Parathyroid adenoma (tissue), 2 donors: ENCODE results near the gene SMIM43.

ENCODE experiments used
- H2AFZ ChIP-seq: fragments of 300-600 bp; sonication (generic); one replicate; pipeline ENCODE4 v1.7.0; 2017; ENCODE audit warnings: antibody characterized with exemption, mild to moderate bottlenecking
- H3K27ac ChIP-seq: fragments of 300-600 bp; sonication (generic); one replicate; pipeline ENCODE4 v1.7.0; 2017
- H3K27me3 ChIP-seq: fragments of 300-600 bp; sonication (generic); one replicate; pipeline ENCODE4 v1.7.0; 2017; ENCODE audit warnings: low read length; ENCODE audit not compliant: control insufficient read depth, insufficient read depth
- H3K36me3 ChIP-seq: fragments of 300-600 bp; sonication (generic); one replicate; pipeline ENCODE4 v1.7.0; 2017; ENCODE audit warnings: low read length; ENCODE audit not compliant: control insufficient read depth, insufficient read depth
- H3K4me1 ChIP-seq: fragments of 300-600 bp; sonication (generic); one replicate; pipeline ENCODE4 v1.7.0; 2017; ENCODE audit warnings: control low read depth
- H3K4me2 ChIP-seq: fragments of 300-600 bp; sonication (generic); one replicate; pipeline ENCODE4 v1.7.0; 2017; ENCODE audit warnings: low read length
- H3K4me3 ChIP-seq: fragments of 300-600 bp; sonication (generic); one replicate; pipeline ENCODE4 v1.7.0; 2017; ENCODE audit warnings: low read depth, low read length
- H3K79me2 ChIP-seq: fragments of 300-600 bp; sonication (generic); one replicate; pipeline ENCODE4 v1.7.0; 2017; ENCODE audit warnings: control low read depth
- H3K9ac ChIP-seq: fragments of 300-600 bp; sonication (generic); one replicate; pipeline ENCODE4 v1.7.0; 2017; ENCODE audit warnings: mild to moderate bottlenecking
- H3K9me3 ChIP-seq: fragments of 300-600 bp; sonication (generic); one replicate; pipeline ENCODE4 v1.7.0; 2017; ENCODE audit warnings: low read length; ENCODE audit not compliant: control insufficient read depth
- TF ChIP-seq, protein P1 (sequence below): fragments of 300-600 bp; sonication (generic); IDR thresholded peaks from one replicate; pipeline ENCODE4 v1.7.0; 2017; ENCODE audit warnings: antibody characterized with exemption, mild to moderate bottlenecking
- donor health status: primary hyperparathyroidism.

Gene SMIM43

DNA sequence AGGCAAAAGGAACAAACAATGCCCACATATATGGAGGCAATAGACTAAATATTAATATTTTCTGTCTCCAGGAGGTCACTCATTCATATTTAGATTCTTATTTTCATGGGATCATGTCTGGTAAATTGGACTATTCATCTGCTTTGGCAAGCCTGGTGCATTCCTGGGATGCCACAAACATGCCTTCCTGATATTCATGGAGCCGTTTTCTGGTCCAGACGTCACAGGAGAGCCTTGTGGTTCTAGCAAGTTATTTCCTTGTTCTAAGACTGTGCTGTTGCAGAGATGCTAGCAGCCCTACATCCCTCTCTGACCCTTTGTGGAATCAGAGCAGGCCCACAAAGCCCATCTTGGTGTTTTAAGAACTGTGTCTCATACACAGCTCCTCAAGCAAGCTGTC, 20.0 kb upstream of the SMIM43 start:
- H3K27me3 ChIP-seq: no peaks in the 10 kb centered on the region
- no peak overlapping the region for H3K9ac ChIP-seq
- no peak overlapping the region for H3K27ac ChIP-seq
- no peaks in the 10 kb centered on the region for H3K4me1 ChIP-seq
- no peak overlapping the region for H3K4me2 ChIP-seq
- H2AFZ ChIP-seq: no peak overlapping the region
- TF ChIP-seq, protein P1, sequence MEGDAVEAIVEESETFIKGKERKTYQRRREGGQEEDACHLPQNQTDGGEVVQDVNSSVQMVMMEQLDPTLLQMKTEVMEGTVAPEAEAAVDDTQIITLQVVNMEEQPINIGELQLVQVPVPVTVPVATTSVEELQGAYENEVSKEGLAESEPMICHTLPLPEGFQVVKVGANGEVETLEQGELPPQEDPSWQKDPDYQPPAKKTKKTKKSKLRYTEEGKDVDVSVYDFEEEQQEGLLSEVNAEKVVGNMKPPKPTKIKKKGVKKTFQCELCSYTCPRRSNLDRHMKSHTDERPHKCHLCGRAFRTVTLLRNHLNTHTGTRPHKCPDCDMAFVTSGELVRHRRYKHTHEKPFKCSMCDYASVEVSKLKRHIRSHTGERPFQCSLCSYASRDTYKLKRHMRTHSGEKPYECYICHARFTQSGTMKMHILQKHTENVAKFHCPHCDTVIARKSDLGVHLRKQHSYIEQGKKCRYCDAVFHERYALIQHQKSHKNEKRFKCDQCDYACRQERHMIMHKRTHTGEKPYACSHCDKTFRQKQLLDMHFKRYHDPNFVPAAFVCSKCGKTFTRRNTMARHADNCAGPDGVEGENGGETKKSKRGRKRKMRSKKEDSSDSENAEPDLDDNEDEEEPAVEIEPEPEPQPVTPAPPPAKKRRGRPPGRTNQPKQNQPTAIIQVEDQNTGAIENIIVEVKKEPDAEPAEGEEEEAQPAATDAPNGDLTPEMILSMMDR: no peak
- H3K9me3 ChIP-seq: no peaks in the 10 kb centered on the region
- no peaks in the 10 kb centered on the region for H3K36me3 ChIP-seq
- no peaks in the 10 kb centered on the region for H3K79me2 ChIP-seq
- no peak overlapping the region for H3K4me3 ChIP-seq

DNA sequence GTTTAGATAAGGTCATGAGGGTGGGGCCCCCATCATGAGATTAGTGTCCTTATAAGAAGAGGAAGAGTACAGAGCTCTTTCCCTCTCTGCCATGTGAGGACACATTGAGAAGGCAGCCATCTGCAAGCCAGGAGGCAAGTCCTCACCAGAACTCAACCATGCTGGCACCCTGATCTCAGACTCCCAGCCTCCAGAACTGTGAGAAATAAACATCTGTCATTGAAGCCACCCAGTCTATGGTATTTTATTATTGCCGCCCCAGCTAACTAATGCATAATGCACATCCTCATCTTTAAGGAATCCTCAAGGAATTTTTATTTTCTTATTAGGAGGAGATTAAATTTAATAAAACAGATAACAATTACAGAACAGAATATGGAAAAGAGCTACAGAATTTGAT, 19.4 kb upstream of the SMIM43 start:
- no peaks in the 10 kb centered on the region for H3K27me3 ChIP-seq

DNA sequence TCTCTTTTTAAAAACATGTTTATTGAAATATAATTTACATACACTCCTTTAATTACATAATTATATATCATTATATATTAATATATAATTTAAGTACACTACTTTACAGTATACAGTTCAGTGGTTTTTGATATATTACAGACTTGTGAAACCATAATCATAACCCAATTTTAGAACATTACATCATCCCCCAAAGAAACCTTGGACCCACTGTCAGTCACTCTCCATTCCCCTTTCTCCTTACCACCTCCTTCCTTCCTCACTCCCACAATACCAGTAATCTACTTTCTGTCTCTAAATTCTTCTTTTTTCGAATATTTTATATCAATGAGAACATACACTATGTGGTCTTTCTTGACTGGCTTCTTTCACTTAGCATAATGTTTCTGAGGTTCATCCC, 18.2 kb upstream of the SMIM43 start:
- no peak overlapping the region for H3K9ac ChIP-seq
- TF ChIP-seq, protein P1: no peak
- H3K4me2 ChIP-seq: no peak overlapping the region
- H3K4me3 ChIP-seq: no peak overlapping the region
- H3K27ac ChIP-seq: no peak overlapping the region
- no peaks in the 10 kb centered on the region for H3K79me2 ChIP-seq
- no peak overlapping the region for H2AFZ ChIP-seq
- H3K4me1 ChIP-seq: no peaks in the 10 kb centered on the region
- H3K27me3 ChIP-seq: no peaks in the 10 kb centered on the region
- no peaks in the 10 kb centered on the region for H3K9me3 ChIP-seq
- H3K36me3 ChIP-seq: no peaks in the 10 kb centered on the region

More for the DNA sequence above, 19.4 kb upstream of the SMIM43 start:
- no peak overlapping the region for H3K27ac ChIP-seq
- TF ChIP-seq, protein P1: no peak
- no peak overlapping the region for H2AFZ ChIP-seq
- no peaks in the 10 kb centered on the region for H3K9me3 ChIP-seq
- no peak overlapping the region for H3K9ac ChIP-seq
- H3K79me2 ChIP-seq: no peaks in the 10 kb centered on the region
- H3K4me2 ChIP-seq: no peak overlapping the region
- no peaks in the 10 kb centered on the region for H3K4me1 ChIP-seq
- no peak overlapping the region for H3K4me3 ChIP-seq
- no peaks in the 10 kb centered on the region for H3K36me3 ChIP-seq

DNA sequence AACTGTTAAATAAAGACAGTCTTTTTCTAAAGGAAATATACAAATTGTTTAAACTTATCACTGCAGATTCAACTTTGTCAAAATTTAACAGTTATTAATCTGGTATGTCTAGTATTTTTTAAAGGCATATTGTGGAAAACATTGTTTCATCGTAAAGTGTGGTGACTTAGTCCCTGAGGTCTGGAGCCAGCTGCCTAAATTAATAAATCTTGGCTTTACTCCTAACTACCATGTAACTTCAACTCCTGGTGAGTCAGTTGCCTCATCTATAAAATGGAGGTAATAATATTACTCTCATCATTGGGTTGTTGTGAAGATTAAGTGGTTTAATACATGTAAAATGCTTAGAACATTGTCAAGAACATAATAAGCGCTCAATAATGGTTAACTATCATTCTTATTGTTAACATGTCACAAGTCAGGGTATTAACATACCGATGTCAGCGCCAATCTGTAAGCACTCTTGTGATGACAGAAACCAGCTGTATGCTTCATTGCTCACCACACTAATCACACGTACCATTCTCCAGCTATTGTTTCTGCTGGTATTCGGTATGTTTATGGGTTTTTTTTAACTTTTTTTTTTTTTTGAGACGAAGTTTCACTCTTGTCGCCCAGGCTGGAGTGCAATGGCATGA, 14.1 kb upstream of the SMIM43 start:
- Histone ChIP-seq H3K79me2 (no peaks in the 10 kb centered on the region), H3K27ac (no peak overlapping the region), H3K4me2 (no peak overlapping the region), H3K36me3 (no peaks in the 10 kb centered on the region), H3K9me3 (no peaks in the 10 kb centered on the region), H3K27me3 (no peaks in the 10 kb centered on the region), H3K4me3 (no peak overlapping the region), H3K4me1 (no peaks in the 10 kb centered on the region), H3K9ac (no peak overlapping the region), H2AFZ (no peak overlapping the region)
- TF ChIP-seq, protein P1: no peak

DNA sequence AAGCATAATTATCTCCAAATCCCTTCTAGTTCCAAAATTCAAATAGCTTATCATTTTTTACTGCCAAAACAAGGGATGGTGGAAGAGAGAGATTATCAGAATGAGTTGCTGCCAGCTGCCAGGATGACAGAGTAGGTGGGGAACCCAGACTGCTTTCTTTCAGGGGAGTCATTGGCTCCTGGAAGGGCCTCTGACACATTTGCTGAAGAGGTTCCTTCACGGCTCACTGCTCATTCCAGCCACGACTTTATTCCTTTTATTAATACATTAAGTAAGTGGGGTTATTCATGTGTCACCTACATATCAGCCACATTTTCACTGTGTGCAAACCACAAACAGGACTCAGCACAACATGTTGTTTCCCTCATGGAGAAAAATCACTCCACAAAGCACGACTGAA, 12.7 kb upstream of the SMIM43 start:
- TF ChIP-seq, protein P1: no peak
- Histone ChIP-seq H3K27ac (no peak overlapping the region), H3K27me3 (no peaks in the 10 kb centered on the region)

More for the DNA sequence above, 12.7 kb upstream of the SMIM43 start:
- no peaks in the 10 kb centered on the region for H3K9me3 ChIP-seq
- no peak overlapping the region for H3K9ac ChIP-seq
- no peaks in the 10 kb centered on the region for H3K4me1 ChIP-seq
- H2AFZ ChIP-seq: peak overlapping the region; percentile 56
- H3K4me3 ChIP-seq: no peak overlapping the region
- H3K4me2 ChIP-seq: no peak overlapping the region
- H3K79me2 ChIP-seq: no peaks in the 10 kb centered on the region
- H3K36me3 ChIP-seq: no peaks in the 10 kb centered on the region
